Measurements from ENCODE around the gene LYPD1. TPM values are rescaled to one million over a fixed set of nuclear protein-coding genes. Genes with fewer than 3 reads are reported as not detected.

Gene LYPD1
- total and polyA plus RNA-seq, 8 donors = 0.53 to 5.6 (median 1.3) TPM

- intact Hi-C loops (cut with DNase I) = no loop called here
- no peaks in the 10 kb centered on the region for H3K4me1 ChIP-seq
- H3K4me3 ChIP-seq = no peak overlapping the region
- H3K27ac ChIP-seq = no peak overlapping the region
- no peak for DNase-seq
- H3K27me3 ChIP-seq = no peaks in the 10 kb centered on the region
- no peaks in the 10 kb centered on the region for H3K36me3 ChIP-seq
- no peaks in the 10 kb centered on the region for H3K9me3 ChIP-seq
- TF ChIP-seq, protein P1, sequence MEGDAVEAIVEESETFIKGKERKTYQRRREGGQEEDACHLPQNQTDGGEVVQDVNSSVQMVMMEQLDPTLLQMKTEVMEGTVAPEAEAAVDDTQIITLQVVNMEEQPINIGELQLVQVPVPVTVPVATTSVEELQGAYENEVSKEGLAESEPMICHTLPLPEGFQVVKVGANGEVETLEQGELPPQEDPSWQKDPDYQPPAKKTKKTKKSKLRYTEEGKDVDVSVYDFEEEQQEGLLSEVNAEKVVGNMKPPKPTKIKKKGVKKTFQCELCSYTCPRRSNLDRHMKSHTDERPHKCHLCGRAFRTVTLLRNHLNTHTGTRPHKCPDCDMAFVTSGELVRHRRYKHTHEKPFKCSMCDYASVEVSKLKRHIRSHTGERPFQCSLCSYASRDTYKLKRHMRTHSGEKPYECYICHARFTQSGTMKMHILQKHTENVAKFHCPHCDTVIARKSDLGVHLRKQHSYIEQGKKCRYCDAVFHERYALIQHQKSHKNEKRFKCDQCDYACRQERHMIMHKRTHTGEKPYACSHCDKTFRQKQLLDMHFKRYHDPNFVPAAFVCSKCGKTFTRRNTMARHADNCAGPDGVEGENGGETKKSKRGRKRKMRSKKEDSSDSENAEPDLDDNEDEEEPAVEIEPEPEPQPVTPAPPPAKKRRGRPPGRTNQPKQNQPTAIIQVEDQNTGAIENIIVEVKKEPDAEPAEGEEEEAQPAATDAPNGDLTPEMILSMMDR (IDR thresholded peaks at IDR 0.05) = no peak
- no peak for ATAC-seq
Measured at GRCh38 chr2:132691556-132691955, 21.6 kb upstream of the LYPD1 start.

GRCh38 chr2:132690664-132691303 is 20.8 kb upstream of the LYPD1 start:
- H3K4me1 ChIP-seq = no peaks in the 10 kb centered on the region
- ATAC-seq = no peak
- H3K36me3 ChIP-seq = no peaks in the 10 kb centered on the region
- intact Hi-C loops (cut with DNase I) = no loop called here
- DNase-seq = no peak
- no peaks in the 10 kb centered on the region for H3K27me3 ChIP-seq
- TF ChIP-seq, protein P1 (IDR thresholded peaks at IDR 0.05) = no peak
- H3K9me3 ChIP-seq = no peaks in the 10 kb centered on the region
- no peak overlapping the region for H3K4me3 ChIP-seq
- H3K27ac ChIP-seq = no peak overlapping the region

DNA sequence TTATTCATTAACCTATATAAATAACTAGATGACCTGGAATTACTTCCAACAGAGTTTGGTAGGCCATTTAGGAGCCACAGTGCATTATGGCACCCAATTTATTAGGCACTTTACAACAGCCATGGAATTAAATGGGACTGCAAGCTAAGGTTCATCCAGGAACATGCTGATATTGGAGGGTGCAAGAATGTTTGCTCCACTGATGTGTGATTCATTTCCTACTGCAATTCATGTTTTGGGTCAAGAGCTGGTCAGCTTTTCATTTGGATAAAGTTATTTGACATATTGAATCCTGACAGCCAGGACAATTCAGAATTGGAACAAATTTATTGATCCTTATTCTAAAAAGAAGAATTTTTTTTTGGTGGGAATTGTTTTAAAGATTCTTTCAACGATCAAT is 11.8 kb upstream of the LYPD1 start:
- Histone ChIP-seq H3K27me3 (no peaks in the 10 kb centered on the region), H3K4me3 (no peak overlapping the region), H3K27ac (no peak overlapping the region), H3K9me3 (no peaks in the 10 kb centered on the region), H3K36me3 (no peaks in the 10 kb centered on the region), H3K4me1 (no peaks in the 10 kb centered on the region)
- intact Hi-C loops (cut with DNase I) = no loop called here
- DNase-seq (no peak), ATAC-seq (no peak)
- TF ChIP-seq, protein P1 (IDR thresholded peaks at IDR 0.05) = no peak

DNA sequence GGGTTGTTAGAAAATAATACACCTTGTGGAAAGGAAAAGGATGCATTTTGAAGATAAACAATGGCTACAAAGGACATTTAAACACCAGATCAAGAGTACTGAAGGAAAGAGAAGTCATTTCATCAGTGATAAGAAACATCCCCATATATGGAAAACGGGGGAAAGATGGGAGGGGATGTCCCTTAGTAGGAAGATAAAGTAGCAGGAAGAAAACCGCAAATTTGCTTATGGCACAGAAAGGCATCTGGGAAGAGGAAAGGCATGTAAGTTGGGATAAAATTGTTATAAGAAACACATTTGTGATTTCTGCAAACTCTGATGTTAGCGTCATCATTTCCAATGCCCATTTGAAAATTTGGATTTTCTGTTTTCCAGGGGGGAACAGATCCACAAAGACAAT is 10.5 kb upstream of the LYPD1 start:
- intact Hi-C loops (cut with DNase I) = no loop called here
- ATAC-seq (no peak), DNase-seq (no peak)
- H3K9me3 ChIP-seq = no peaks in the 10 kb centered on the region
- no peaks in the 10 kb centered on the region for H3K36me3 ChIP-seq
- H3K27ac ChIP-seq = no peak overlapping the region
- H3K4me3 ChIP-seq = no peak overlapping the region
- TF ChIP-seq, protein P1 (IDR thresholded peaks at IDR 0.05) = no peak
- no peaks in the 10 kb centered on the region for H3K27me3 ChIP-seq
- no peaks in the 10 kb centered on the region for H3K4me1 ChIP-seq

DNA sequence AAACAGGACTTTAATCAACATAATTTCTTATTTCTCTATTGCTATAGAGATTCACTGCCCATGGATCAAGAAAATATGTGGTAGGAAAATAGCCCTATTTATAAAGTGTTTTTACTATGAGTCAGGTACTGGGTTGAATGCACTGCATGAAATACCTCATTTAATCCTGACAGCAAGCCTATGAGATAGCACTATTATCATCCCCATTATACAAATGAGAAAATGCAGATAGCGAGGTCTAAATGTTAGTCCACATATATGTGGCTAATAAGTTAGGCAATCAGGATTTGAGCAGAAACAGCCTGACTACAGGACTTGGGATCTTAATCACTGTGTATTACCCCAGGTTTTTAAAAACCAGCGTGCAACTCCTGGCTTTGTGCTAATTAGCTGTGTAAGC is 8.5 kb upstream of the LYPD1 start:
- H3K27me3 ChIP-seq = no peaks in the 10 kb centered on the region
- no peak for ATAC-seq
- no peaks in the 10 kb centered on the region for H3K4me1 ChIP-seq
- H3K36me3 ChIP-seq = no peaks in the 10 kb centered on the region
- DNase-seq = no peak
- intact Hi-C loops (cut with DNase I) = no loop called here
- no peak overlapping the region for H3K4me3 ChIP-seq
- H3K27ac ChIP-seq = no peak overlapping the region
- TF ChIP-seq, protein P1 (IDR thresholded peaks at IDR 0.05) = no peak
- no peaks in the 10 kb centered on the region for H3K9me3 ChIP-seq
